HepG2 (cell line): ENCODE results near the gene EML2. TPM values are rescaled to one million over a fixed set of nuclear protein-coding genes. Genes with fewer than 3 reads are reported as not detected.
A peak's percentile ranks its signal among the peaks of the same experiment; 100 is the strongest.

ENCODE experiments used
- AGO2 ChIP-seq: fragments of 200-400 bp; formaldehyde crosslinking; optimal IDR thresholded peaks from 2 replicates; pipeline ENCODE3; 2017; ENCODE audit warnings: mild to moderate bottlenecking, low read depth, low read length, moderate library complexity
- AHR ChIP-seq: IDR thresholded peaks from 2 replicates; pipeline ENCODE4 v1.6.1; 2018; ENCODE audit warnings: missing genetic modification reagents, missing compliant biosample characterization
- ATF1 ChIP-seq: IDR thresholded peaks from 2 replicates; pipeline ENCODE4 v1.6.1; 2016; ENCODE audit warnings: mild to moderate bottlenecking, control low read depth
- BORCS8-MEF2B ChIP-seq: sonication (generic); formaldehyde crosslinking; IDR thresholded peaks from 2 replicates; pipeline ENCODE4 v1.8.0; 2022; ENCODE audit warnings: mild to moderate bottlenecking, missing genetic modification reagents
- BRF2 ChIP-seq: sonication (generic); formaldehyde crosslinking; IDR thresholded peaks from 2 replicates; pipeline ENCODE4 v1.8.1; 2022; ENCODE audit warnings: mild to moderate bottlenecking, missing genetic modification reagents
- FLYWCH1 ChIP-seq: sonication (generic); formaldehyde crosslinking; IDR thresholded peaks from 2 replicates; pipeline ENCODE4 v1.8.1; 2023; ENCODE audit warnings: mild to moderate bottlenecking, missing genetic modification reagents
- HNF4A ChIP-seq: sonication (generic); formaldehyde crosslinking; IDR thresholded peaks from 2 replicates; pipeline ENCODE4 v1.4.0; 2020; ENCODE audit warnings: missing genetic modification reagents
- MXI1 ChIP-seq: IDR thresholded peaks from 3 replicates; pipeline ENCODE4 v1.6.1; 2012; ENCODE audit warnings: low read depth, low read length, inconsistent platforms, borderline replicate concordance
- NCOA2 ChIP-seq: sonication (generic); formaldehyde crosslinking; IDR thresholded peaks from 2 replicates; pipeline ENCODE4 v1.8.0; 2022; ENCODE audit warnings: inconsistent platforms
- PHF21A ChIP-seq: sonication (generic); formaldehyde crosslinking; IDR thresholded peaks from 2 replicates; pipeline ENCODE4 v1.5.0; 2020; ENCODE audit warnings: mild to moderate bottlenecking, missing genetic modification reagents
- SMARCC2 ChIP-seq: fragments of 450-650 bp; IDR thresholded peaks from 2 replicates; pipeline ENCODE4 v1.6.1; 2017; ENCODE audit warnings: antibody characterized with exemption, mild to moderate bottlenecking
- SYNCRIP ChIP-seq: fragments of 200-400 bp; formaldehyde crosslinking; IDR thresholded peaks from 2 replicates; pipeline ENCODE4 v1.6.1; 2018; ENCODE audit warnings: mild to moderate bottlenecking, low read depth, low read length; ENCODE audit not compliant: insufficient read depth
- ZNF34 ChIP-seq: sonication (generic); formaldehyde crosslinking; IDR thresholded peaks from 2 replicates; pipeline ENCODE4 v1.4.0; 2020; ENCODE audit warnings: mild to moderate bottlenecking, missing genetic modification reagents, borderline replicate concordance
- ZNF451 ChIP-seq: sonication (generic); formaldehyde crosslinking; IDR thresholded peaks from 2 replicates; pipeline ENCODE4 v1.5.0; 2020; ENCODE audit warnings: mild to moderate bottlenecking, missing genetic modification reagents
- ZNF549 ChIP-seq: sonication (generic); formaldehyde crosslinking; IDR thresholded peaks from 2 replicates; pipeline ENCODE4 v1.5.0; 2020; ENCODE audit warnings: missing genetic modification reagents
- polyA plus RNA-seq, 8 experiments: library from polyadenylated mRNA; depleted of rRNA in 3 of 8; stranded (reverse) in 7 of 8; unstranded in 1 of 8; fragments of >200 nt; fragmentation: Illumina TruSeq in 4 of 8; extraction: Trizol in 4 of 8; gene quantifications; 2 replicates each; pipeline versions ENCODE4 v1.2.1 to v1.2.3, GENCODE V29; 2011 to 2016; ENCODE audit warnings: low read depth in 4 of 8, missing spikeins in 1 of 8, mixed read lengths in 1 of 8; ENCODE audit not compliant: insufficient read depth in 1 of 8
- total RNA-seq, 5 experiments: library from RNA; depleted of rRNA; stranded (reverse); fragments of >200 nt; fragmentation: Illumina TruSeq; extraction: Trizol; gene quantifications; 2 replicates each; pipeline ENCODE4 v1.2.3, GENCODE V29; 2016; ENCODE audit warnings: low read depth in 1 of 5
- TF ChIP-seq, protein P1 (sequence below): sonication (generic); formaldehyde crosslinking; IDR thresholded peaks from 2 replicates; pipeline ENCODE4 v1.4.0; 2020; ENCODE audit warnings: missing genetic modification reagents
- TF ChIP-seq, protein P2 (sequence below): IDR thresholded peaks from 2 replicates; pipeline ENCODE4 v1.6.1; 2016; ENCODE audit warnings: missing genetic modification reagents, missing compliant biosample characterization
- TF ChIP-seq, protein P3 (sequence below): sonication (generic); formaldehyde crosslinking; IDR thresholded peaks from 2 replicates; pipeline ENCODE4 v1.4.0; 2020; ENCODE audit warnings: missing genetic modification reagents, low read depth, mild to moderate bottlenecking, borderline replicate concordance
- TF ChIP-seq, protein P4 (sequence below): sonication (generic); formaldehyde crosslinking; IDR thresholded peaks from 2 replicates; pipeline ENCODE4; 2020; ENCODE audit warnings: missing genetic modification reagents, mild to moderate bottlenecking, borderline replicate concordance

Gene EML2
- total and polyA plus RNA-seq, 2 of the 13 experiments (the other 11 are each of a cell fraction or from before 2014, with no cell fraction given): 7.3 to 12.9 TPM

DNA sequence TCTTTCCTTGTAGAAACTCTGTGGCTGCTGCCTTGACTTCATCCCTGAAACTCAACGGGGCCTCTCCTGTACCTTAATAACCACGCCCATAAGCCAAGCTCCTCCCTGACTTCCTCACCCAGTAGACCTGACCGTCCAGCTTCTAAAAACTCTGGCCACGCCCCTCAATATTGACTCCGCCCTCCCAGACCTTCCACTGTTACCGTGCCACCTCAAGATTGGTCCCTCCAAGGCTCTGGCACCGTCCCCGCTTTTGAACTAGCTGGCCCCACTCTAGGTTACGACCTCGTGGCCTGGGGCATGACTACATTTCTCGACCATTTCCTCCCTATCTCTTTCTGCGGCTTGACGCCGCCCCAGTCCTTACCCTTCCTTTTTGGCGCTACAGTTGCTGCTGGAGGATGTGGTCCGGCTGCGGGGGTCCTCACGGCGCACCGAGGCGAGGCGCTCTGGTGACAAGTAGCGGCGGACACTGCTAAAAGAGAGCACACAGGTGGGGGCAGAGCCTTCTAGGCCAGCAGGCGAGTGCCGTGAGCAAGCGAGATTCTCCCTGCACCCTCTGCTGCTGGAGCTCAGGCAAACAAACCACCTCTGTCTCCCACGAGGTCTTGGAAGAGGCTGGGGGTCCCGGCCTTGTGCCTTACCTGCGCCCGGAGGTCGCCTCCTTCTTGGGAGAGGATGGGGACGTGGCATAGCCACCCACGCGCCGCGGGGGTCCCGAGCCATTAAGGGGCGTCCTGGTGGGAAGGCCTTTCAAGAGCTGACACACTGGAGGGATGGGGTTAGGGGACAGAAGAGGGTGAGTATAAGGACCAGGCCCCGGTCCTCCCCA lies 2.3 kb upstream of the EML2 start (continued):
- TF ChIP-seq, protein P1, sequence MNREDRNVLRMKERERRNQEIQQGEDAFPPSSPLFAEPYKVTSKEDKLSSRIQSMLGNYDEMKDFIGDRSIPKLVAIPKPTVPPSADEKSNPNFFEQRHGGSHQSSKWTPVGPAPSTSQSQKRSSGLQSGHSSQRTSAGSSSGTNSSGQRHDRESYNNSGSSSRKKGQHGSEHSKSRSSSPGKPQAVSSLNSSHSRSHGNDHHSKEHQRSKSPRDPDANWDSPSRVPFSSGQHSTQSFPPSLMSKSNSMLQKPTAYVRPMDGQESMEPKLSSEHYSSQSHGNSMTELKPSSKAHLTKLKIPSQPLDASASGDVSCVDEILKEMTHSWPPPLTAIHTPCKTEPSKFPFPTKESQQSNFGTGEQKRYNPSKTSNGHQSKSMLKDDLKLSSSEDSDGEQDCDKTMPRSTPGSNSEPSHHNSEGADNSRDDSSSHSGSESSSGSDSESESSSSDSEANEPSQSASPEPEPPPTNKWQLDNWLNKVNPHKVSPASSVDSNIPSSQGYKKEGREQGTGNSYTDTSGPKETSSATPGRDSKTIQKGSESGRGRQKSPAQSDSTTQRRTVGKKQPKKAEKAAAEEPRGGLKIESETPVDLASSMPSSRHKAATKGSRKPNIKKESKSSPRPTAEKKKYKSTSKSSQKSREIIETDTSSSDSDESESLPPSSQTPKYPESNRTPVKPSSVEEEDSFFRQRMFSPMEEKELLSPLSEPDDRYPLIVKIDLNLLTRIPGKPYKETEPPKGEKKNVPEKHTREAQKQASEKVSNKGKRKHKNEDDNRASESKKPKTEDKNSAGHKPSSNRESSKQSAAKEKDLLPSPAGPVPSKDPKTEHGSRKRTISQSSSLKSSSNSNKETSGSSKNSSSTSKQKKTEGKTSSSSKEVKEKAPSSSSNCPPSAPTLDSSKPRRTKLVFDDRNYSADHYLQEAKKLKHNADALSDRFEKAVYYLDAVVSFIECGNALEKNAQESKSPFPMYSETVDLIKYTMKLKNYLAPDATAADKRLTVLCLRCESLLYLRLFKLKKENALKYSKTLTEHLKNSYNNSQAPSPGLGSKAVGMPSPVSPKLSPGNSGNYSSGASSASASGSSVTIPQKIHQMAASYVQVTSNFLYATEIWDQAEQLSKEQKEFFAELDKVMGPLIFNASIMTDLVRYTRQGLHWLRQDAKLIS: no peak
- TF ChIP-seq, protein P2, sequence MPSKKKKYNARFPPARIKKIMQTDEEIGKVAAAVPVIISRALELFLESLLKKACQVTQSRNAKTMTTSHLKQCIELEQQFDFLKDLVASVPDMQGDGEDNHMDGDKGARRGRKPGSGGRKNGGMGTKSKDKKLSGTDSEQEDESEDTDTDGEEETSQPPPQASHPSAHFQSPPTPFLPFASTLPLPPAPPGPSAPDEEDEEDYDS (CRISPR knock-in tag): 0 out of 2 replicates have a peak, but pooled peaks have one; percentile 27
- TF ChIP-seq ATF1 (CRISPR knock-in tag): no peak
- TF ChIP-seq, protein P3, sequence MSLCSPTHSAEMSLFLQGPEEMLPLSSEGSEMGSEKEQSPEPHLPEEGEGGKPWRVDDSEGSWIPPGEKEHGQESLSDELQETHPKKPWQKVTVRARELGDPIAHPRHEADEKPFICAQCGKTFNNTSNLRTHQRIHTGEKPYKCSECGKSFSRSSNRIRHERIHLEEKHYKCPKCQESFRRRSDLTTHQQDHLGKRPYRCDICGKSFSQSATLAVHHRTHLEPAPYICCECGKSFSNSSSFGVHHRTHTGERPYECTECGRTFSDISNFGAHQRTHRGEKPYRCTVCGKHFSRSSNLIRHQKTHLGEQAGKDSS (CRISPR knock-in tag): 0 out of 2 replicates have a peak, but pooled peaks have one; percentile 22
- TF ChIP-seq BORCS8-MEF2B (CRISPR knock-in tag): no peak
- no peak for TF ChIP-seq SMARCC2
- TF ChIP-seq ZNF34: no peak
- no peak; the same call in 1 of the 2 replicates for TF ChIP-seq PHF21A (CRISPR knock-in tag)
- no peak for TF ChIP-seq ZNF451
- no peak for TF ChIP-seq FLYWCH1
- TF ChIP-seq ZNF549 (CRISPR knock-in tag): no peak
- TF ChIP-seq, protein P4, sequence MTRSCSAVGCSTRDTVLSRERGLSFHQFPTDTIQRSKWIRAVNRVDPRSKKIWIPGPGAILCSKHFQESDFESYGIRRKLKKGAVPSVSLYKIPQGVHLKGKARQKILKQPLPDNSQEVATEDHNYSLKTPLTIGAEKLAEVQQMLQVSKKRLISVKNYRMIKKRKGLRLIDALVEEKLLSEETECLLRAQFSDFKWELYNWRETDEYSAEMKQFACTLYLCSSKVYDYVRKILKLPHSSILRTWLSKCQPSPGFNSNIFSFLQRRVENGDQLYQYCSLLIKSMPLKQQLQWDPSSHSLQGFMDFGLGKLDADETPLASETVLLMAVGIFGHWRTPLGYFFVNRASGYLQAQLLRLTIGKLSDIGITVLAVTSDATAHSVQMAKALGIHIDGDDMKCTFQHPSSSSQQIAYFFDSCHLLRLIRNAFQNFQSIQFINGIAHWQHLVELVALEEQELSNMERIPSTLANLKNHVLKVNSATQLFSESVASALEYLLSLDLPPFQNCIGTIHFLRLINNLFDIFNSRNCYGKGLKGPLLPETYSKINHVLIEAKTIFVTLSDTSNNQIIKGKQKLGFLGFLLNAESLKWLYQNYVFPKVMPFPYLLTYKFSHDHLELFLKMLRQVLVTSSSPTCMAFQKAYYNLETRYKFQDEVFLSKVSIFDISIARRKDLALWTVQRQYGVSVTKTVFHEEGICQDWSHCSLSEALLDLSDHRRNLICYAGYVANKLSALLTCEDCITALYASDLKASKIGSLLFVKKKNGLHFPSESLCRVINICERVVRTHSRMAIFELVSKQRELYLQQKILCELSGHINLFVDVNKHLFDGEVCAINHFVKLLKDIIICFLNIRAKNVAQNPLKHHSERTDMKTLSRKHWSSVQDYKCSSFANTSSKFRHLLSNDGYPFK: peak; percentile 27; the same call in 1 of the 2 replicates
- TF ChIP-seq SYNCRIP: no peak
- no peak for TF ChIP-seq AHR (CRISPR knock-in tag)
- TF ChIP-seq MXI1: peak; percentile 44; the same call in 1 of the 3 replicates
- TF ChIP-seq AGO2: no peak
- TF ChIP-seq BRF2 (CRISPR knock-in tag): no peak
- TF ChIP-seq HNF4A (CRISPR knock-in tag): no peak
- no peak for TF ChIP-seq NCOA2 (CRISPR knock-in tag)
